ENCODE results near the gene TBPL2. TPM values are rescaled to one million over a fixed set of nuclear protein-coding genes. Genes with fewer than 3 reads are reported as not detected.
A peak's percentile ranks its signal among the peaks of the same experiment; 100 is the strongest.
"Not testable (repeated sequence)": the region's sequence is repeated elsewhere in the genome, so short reads cannot be mapped to it uniquely, and the experiment has no call there.

TBPL2 gene
- 0.15 TPM for polyA plus RNA-seq (ENCODE audit: insufficient read length)

DNA sequence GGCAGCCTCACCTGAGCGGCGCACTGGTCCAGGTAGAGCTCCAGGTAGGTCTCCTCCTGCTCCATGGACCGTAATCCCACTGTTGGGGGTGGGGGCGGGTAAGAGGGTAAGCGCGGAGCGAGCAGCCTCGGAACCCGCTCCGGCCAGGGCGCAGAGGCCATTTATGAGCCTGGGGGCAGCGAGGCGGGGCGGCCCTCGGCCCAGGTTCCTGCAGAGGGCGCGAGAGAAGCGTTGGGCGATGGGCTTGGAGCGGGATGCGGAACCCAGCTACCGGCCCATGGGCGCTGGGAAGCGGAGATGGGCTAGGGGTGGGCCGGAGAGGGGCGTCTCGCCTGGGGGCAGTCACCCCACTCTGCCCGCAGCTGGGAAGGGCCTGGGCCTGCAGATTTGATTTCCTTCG lies at the start of gene TBPL2:
TSS of gene TBPL2 (minus strand) at position 232 of the 400 bp plus-strand sequence. CDS start at position 65, 167 bp downstream.
- no peak for DNase-seq (ENCODE audit: low read depth)

DNA sequence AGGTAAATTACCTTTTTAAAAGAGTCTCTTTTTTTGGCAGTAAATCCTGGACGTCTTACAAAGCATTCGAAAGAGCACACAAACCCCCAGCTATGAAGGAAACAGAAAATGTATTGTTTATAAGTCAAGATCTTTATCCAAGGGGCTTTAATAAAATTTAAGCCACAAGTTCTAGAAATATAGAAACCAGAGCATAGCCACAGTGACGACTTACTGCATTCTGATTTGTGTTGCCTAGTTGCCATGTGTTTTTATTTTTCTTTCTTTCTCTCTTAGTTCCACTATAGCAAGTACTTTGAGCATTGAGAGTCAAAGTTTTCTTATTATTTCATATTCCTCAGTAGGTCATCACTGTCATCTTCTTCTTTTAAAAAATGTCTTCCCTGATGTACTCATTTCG lies 47.8 kb upstream of the TBPL2 start:
- DNase-seq (ENCODE audit: low read depth), result no peak

DNA sequence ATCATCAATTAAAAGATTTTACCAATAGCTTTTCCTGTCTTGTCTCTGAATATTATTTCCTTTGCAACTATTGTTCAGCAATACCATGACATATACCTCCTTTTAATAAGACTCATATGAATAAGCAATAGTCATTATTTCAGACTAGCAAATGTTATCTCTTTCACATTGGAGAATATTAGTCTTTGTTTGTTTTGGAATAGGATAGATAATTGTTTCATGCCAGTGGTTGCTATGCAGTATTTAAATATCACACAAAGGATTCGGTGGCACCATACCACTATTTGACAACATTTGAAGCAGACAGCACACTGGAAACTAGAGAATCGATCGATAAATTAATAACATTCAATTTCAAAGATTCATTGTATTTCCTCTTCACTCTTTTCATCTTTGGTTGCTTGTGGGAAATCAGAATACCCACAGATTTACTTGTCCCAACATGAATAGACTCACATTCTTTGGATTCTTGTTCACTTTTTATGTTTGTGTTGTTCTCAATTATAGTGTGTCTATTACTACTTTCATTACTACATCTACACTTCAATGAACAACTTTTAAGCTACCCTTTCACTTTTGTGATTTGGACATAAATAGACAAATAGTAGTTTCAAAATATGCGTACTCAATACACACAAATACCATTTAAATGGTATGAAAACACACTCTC lies 42.7 kb upstream of the TBPL2 start:
- no peak for DNase-seq (ENCODE audit: low read depth)

DNA sequence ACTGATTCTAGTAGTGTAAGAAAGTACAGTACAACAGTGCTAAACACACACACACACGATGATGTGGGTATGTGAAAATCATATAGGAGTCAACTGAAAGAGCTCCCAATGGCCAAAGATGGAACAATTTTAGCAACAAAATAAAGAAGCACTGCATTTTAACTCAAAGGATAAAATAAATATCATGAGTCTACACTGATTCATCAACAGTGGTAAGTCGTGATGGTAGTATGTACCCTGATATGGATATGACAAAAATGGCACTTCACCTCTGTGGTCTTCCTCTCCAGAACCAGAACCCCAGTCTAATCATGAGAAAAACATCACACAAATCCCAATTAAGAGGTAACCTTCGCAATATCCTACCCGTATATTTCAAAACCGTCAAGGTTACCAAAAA lies 41.4 kb upstream of the TBPL2 start:
- DNase-seq (ENCODE audit: low read depth), result no peak

DNA sequence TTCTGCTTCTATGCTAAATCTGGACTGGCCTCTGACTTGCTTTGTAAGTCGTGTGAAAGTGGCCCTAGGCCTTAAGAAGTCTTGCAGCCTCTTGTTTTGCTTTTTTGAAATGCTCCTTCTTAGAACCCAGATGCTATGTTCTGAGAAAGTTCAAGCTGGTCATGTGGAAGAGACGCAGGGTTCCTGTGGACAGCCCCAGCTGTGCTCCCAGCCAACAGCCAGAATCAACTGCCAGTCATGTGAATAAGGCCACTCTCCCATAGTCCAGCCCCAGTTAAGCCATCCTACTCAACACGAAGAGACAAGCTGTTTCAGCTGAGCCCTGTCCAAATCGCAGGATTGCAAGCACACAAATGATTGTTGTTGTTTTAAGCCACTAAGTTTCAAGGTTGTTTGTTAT lies 37.3 kb upstream of the TBPL2 start:
- DNase-seq (ENCODE audit: low read depth), result no peak

DNA sequence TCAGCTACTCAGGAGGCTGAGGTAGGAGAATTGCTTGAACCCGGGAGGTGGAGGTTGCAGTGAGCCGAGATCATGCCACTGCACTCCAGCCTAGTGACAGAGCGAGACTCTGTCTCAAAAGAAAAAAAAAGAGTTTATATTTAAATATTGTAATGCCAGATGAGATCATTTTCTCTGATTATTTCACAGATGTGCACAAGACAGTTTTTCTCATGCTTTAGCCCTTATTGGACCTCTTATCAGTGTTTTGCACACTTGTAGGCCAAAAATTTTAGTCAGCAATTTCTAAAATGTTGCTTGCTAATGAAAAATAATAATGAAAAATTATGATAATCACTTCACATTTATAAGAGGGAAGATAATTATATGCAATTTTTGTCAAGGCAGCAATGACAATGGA lies 36.0 kb upstream of the TBPL2 start:
- DNase-seq (ENCODE audit: low read depth), result not testable (repeated sequence)

DNA sequence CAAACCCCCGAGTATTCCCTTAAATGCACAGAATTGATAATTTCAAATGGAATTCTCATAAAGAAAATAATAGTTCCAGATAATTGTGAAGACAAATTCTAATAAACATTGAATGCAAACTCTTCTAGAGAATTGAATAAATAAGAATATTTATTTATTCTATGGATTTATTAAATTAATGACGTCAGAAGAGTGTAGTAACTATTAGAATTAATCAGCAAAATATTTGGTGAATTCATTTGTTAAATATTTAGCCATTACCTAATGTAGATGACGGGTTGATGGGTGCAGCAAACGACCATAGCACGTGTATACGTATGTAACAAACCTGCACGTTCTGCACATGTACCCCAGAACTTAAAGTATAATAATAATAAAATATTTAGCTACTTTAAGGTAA lies 33.4 kb upstream of the TBPL2 start:
- no peak for DNase-seq (ENCODE audit: low read depth)

DNA sequence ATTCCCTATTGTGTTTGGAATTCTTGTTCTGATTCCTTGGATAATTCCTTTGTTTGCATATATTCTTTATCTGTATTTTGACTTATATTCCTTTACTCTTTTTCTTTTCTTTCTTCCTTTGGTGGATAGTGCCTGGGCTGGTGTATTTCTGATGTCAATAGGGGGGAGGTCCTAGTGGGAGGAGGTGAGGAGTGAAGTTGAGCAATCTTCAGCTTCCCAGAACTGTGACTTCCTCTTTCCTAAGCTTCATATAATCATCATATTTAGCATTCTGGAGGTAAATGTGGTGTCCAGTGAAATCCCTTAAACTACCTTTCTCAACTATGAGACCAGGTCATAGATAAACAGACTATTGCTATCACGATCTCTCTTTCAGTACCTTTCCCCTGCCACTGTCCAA lies 29.6 kb upstream of the TBPL2 start:
- no peak for DNase-seq (ENCODE audit: low read depth)

DNA sequence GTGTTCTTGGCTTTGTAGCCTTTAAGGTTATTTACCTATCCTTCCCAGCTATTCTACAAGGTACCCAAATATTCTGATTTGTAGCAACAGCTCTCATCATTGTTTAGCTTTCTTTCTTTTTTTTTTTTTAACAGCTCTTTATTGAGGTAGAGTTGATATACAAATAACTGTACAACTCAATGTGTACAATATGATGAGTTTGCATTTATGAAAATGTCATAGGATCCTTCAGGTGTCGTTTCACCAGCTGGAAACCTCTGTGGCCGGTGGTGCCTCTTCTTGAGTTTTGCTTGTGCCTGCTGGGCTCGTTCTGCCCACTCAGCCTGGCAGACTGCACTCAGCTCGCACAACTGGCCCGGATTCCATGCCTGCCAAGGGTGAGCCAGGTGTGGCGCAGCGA lies 26.9 kb upstream of the TBPL2 start:
- DNase-seq (ENCODE audit: low read depth), result no peak

DNA sequence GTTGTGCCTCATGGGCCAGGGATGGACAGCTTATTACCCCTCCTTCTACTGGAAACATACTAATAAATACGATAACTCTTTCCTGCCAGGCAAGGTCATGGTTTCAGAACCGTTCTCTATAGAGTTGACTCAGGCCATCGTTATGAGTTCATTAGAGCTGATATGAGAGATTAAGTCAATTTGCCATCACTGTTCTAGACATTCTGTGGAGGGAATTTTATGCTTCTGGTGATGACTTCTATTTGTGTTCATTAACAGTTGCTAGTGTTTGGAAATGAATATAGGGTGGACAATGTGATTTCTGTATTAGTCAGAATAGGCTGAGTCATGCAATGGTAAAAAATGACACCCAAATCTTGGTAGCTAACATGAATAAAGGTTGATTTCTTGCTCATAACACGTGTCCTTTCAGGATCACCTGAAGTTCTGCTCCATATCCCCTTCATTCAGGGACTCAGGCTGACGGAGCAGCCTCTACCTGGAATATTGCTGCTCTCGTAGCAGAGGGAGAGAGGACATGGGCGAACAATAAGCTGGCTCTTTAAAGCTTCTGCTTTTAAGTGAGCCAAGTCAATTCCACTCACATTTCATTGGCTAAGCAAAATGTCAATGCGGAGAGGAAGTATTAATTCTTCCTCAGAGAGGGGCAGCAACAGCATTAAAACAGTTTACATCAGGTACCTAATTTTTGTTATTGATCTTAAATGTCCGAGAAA lies 18.5 kb upstream of the TBPL2 start:
- DNase-seq (ENCODE audit: low read depth), result no peak

DNA sequence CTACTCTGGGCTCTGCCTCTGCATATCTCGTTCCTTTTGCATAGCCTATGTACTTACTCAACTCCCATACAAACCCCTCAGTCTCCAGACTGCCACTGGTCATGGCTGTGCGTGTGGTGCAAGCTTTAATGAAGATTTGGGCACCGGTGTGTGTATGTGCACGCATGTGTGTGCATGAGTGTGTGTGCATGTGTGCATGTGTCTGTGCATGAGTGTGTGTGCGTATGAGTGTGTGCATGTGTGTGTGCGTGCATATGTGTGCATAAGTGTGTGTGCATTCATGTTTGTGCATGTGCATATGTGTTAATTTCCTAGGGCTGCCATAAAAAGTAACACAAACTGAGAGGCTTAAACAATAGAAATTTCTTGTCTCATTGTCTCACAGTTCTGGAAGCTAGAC lies 17.1 kb upstream of the TBPL2 start:
- no peak for DNase-seq (ENCODE audit: low read depth)

DNA sequence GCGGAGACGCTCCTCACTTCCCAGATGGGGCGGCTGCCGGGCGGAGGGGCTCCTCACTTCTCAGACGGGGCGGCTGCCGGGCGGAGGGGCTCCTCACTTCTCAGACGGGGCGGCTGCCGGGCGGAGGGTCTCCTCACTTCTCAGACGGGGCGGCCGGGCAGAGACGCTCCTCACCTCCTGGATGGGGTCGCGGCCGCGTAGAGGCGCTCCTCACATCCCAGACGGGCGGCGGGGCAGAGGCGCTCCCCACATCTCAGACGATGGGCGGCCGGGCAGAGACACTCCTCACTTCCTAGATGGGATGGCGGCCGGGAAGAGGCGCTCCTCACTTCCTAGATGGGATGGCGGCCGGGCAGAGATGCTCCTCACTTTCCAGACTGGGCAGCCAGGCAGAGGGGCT lies 16.0 kb upstream of the TBPL2 start:
- not testable (repeated sequence) for DNase-seq (ENCODE audit: low read depth)

DNA sequence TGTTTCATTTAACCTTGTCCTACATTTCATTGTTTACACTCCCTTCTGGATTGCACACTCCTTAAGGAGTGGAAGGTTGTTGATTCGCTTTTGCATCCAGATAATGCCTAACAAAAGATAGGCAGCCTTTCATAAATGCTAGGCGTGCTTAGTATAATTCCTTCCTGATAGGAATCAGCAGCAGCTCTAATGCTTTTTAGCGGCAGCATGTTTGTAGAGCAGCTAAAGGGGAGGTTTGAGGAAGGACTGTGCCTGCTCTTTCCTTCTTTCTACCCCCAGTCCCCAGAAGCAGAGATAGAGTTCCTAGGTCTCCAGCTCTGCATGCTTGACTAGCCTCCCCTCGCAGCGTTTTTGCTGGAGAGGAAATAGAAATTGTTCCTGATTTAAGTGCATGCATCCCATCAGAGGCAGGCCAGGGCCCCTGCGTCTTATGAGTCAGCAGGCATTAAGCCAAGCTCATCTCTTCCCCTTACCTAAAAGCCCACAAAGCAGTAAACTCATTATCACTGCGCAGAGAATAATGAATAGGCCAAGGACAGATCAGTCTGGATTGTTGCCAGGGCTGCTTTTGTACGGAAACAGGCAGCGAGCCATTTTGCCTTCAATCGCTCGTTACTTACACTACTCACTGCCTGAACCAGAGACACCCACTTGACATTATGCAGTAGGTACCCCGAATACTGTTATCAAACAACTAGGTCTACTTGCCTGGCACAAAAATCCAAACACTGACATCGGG lies 14.0 kb upstream of the TBPL2 start:
- DNase-seq (ENCODE audit: low read depth), result peak; percentile 34

DNA sequence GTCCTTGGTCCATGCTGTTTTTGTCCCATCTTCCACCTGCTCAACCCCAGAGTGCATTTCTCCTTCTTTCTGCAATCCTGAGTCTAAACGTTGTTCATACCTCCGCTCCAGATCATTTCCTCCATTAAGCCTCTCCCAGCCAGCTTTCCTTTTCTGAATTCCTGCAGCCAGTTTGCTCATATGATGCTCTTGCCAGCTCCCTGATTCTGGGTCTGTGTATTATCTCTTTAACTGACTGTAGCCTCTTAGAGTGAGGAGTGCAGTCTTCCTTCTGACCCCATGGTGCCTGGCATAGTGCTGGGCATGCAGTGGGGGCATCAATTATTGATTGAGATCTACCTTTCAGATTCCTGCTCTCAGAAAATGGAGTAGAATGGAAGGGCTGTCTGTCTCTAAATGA lies 11.5 kb upstream of the TBPL2 start:
- DNase-seq (ENCODE audit: low read depth), result no peak

DNA sequence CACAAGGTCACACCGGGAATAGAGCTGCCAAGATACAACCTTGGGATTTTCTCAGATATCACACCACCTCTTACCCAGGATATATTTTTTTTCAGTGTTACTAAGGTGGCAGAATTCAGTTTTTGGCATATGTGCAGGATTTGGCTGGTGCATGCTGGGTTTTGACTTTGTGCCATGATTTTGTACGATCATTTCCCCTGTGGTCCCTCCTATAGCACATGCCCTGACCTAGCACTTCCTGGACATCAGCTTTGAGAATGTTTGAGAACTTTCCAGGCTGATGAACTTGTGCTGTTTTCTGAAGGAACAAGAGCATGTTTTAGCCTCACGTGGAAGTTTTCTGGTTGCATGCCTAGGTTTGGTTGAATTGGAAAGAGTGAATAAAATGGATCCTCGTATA lies 11.0 kb upstream of the TBPL2 start:
- no peak for DNase-seq (ENCODE audit: low read depth)

DNA sequence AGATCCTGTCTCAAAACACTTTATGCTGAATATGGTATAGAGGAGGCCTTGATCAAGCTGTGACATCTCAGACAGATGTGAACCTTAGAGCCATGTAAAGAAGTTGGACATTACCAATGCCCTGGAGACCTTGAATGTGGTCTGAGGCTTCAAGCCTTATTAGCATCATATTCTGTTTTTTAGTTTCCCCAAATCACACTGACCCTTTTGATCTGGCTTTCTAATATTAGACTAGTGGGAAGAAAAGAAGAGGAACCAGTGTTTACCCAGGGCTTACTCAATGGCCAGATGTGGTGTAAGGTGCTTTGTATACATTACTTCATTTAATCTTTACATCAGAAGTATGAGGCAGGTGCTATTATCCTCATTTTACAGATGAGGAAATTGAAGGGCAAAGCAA lies 10.6 kb upstream of the TBPL2 start:
- no peak for DNase-seq (ENCODE audit: low read depth)

DNA sequence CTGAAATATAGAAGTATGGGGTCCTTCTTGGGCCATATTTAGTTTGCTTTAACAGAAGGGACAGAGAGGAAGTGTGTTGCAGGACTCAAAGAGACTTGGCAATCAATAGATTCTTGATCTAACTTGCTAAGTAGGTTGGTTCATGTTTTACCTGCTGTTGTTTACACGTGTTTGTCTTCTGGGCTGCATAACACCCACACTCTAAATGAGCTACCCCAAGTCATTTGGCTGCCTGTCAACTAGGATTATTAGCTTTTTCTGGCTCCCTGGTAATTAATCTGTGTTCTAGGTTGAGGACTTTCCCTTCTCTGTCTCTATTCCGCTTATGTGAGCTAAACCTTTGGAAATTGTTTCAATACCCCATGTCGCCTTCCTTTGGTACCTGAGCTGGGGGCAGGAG lies 10.1 kb upstream of the TBPL2 start:
- DNase-seq (ENCODE audit: low read depth), result no peak

DNA sequence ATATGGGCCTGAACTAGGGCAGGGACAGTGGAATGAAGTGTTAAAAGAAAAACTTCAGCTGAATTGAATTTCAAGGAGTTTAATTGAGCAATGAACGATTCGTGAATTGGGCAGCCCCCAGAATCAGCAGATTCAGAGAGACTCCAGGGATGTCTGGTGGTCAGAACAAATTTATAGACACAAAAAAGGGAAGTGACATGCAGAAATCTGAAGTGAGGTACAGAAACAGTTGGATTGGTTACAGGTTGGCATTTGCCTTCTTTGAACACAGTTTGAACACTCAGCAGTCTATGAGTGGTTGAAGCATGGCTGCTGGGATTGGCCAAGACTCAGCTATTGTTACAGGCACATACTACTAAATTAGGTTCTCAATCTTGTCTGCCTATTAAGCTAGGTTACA lies 9.7 kb upstream of the TBPL2 start:
- no peak for DNase-seq (ENCODE audit: low read depth)

DNA sequence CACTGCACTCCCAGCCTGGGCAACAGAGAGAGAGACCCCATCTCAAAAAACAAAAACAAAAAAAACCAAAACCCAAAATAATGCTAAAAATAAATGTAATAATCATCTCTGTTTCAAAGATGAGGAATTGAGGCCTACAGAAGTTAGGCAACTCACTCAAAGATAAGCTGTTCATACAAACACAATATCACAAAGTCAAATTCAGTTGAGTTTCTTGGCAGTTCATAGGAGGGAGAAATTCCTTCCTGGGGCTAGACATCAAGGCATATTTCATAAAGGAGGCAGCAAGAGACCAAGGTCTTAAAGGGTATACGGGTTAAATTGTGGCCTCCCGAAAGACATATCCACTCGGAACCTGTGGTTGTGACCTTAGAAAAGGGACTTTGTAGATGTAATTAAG lies 8.7 kb upstream of the TBPL2 start:
- no peak for DNase-seq (ENCODE audit: low read depth)

DNA sequence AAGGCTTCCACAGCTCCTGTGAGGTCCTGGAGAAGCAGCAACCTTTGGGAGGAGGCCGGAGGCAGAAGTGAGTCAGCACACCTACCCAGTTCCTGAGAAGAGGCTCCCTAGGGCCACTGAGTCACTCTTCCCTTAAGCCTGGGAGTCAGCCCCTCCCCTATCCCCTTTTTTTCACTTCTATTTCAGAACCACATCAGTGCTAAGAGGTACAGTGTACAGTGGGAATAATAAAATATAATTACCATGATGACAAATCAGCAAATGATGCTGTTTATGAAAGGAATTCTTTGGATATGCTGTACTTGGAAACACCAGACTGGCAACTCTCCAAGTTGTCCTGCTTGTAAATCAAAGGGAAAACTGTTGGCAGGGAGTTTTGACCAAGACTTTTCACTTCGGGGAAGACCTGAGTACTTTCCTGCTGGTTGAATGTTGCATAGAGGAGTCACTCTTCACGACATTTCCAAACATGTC lies 7.8 kb upstream of the TBPL2 start:
- DNase-seq (ENCODE audit: low read depth), result no peak

DNA sequence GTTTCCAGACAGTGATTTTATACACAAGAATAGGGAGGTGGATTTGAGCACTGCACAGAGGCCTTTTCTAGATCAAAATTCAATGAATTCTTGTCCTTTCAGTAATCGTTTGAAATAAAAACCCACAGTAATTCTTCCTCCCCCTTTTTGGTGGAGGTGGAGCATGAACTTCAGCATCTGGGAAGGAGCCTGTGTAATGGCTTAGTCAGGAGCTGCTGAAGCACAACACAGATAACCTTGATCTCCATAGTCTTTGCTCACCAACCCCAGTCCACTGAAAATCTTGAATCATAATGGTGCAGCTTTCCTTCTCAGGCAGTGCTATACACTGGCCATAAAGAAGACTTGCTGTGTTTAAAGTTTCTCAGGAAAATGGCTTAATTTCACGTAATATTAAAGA lies 6.4 kb upstream of the TBPL2 start:
- DNase-seq (ENCODE audit: low read depth), result no peak

DNA sequence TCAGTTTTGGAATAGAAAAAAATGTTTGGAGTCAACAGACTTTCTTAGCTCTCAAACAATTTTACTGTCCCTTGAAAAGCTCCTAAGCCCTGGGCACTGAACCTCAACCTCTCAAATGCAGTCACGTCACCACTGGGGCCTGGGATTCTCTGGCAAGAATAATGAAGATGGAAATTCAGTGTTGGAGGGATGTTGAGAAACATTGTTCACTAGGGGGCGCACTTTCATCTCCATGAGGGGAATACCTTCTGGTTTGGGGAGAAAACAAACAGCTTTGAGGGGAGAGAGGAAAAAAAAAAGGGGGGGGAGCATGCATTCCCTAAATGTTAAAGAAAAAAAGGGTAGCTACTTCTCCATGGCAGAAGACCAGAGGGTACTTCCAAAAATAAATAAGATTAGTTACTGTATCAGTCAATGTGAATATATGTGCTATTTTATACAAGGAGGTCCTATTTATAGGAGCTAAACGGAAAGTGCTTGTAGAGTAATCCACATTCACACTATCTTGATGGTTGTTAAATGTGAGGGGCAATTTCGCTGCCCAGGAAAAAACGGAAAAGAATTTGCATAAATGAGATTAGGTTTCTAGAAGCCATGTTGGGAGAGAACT lies 5.8 kb upstream of the TBPL2 start:
- peak; percentile 31 for DNase-seq (ENCODE audit: low read depth)

Data from forelimb muscle (tissue), 1 donor.